H1 (cell line): ENCODE data around the gene TRIAP1. TPM values are rescaled to one million over a fixed set of nuclear protein-coding genes. Genes with fewer than 3 reads are reported as not detected.

Experiments used
- ASH2L ChIP-seq: fragments of 200-600, 300-600 bp; sonication (generic); IDR thresholded peaks from one replicate; pipeline ENCODE4 v1.7.1; 2017; ENCODE audit warnings: low read length
- BCL11A ChIP-seq, 2 experiments: IDR thresholded peaks; one replicate each; pipeline ENCODE4 v1.6.1; 2011; ENCODE audit warnings: low read depth in 2 of 2, low read length in 2 of 2, mild to moderate bottlenecking in 2 of 2
- CBX8 ChIP-seq: fragments of 300-800, 300-1000 bp; sonication (generic); IDR thresholded peaks from 2 replicates; pipeline ENCODE4 v1.7.1; 2016; ENCODE audit warnings: low read depth, low read length, borderline replicate concordance
- CHD2 ChIP-seq: IDR thresholded peaks from 2 replicates; pipeline ENCODE4 v1.6.1; 2012; ENCODE audit warnings: low read length, improper control_type of control experiment
- CREB1 ChIP-seq: IDR thresholded peaks from 2 replicates; pipeline ENCODE4 v1.6.1; 2012; ENCODE audit warnings: inconsistent platforms
- CTCF ChIP-seq, 3 experiments: IDR thresholded peaks; 1 replicate in 2 of 3; 2 replicates in 1 of 3; pipeline versions ENCODE4 v1.5.1 to v1.6.1; 2011; ENCODE audit warnings: low read length in 3 of 3, mild to moderate bottlenecking in 3 of 3, inconsistent platforms in 2 of 3, low read depth in 1 of 3, moderate library complexity in 1 of 3; ENCODE audit not compliant: insufficient read depth in 1 of 3; ENCODE audit errors: control extremely low read depth in 1 of 3
- E2F6 ChIP-seq: IDR thresholded peaks from 2 replicates; pipeline ENCODE4 v1.6.1; 2012; ENCODE audit warnings: inconsistent platforms
- GTF2F1 ChIP-seq: IDR thresholded peaks from 2 replicates; pipeline ENCODE4 v1.6.1; 2012; ENCODE audit warnings: low read depth, low read length, improper control_type of control experiment, borderline replicate concordance
- HDAC2 ChIP-seq, 2 experiments: fragments of 300-600 bp in 1 of 2; sonication (generic) in 1 of 2; IDR thresholded peaks; 2 replicates each; pipeline ENCODE4 v1.6.1; 2011 to 2012; ENCODE audit warnings: low read depth in 2 of 2, low read length in 2 of 2, mild to moderate bottlenecking in 2 of 2, moderate library complexity in 2 of 2, borderline replicate concordance in 1 of 2, inconsistent platforms in 1 of 2
- HDAC6 ChIP-seq: IDR thresholded peaks from one replicate; pipeline ENCODE4 v1.7.1; 2012; ENCODE audit warnings: low read depth, mild to moderate bottlenecking, inconsistent platforms, low read length, moderate library complexity
- KDM4A ChIP-seq: IDR thresholded peaks from one replicate; pipeline ENCODE4 v1.7.1; 2012; ENCODE audit warnings: low read depth, mild to moderate bottlenecking, moderate library complexity, low read length, inconsistent platforms; ENCODE audit not compliant: severe bottlenecking
- NRF1 ChIP-seq: IDR thresholded peaks from 2 replicates; pipeline ENCODE4 v1.6.1; 2011; ENCODE audit warnings: mild to moderate bottlenecking, low read depth, low read length, improper control_type of control experiment
- PHF8 ChIP-seq: fragments of 200-600 bp; sonication (generic); conservative IDR thresholded peaks from 2 replicates; pipeline ENCODE4 v1.7.1; 2012; ENCODE audit warnings: low read depth, mild to moderate bottlenecking, inconsistent platforms, low read length, moderate library complexity
- POLR2A ChIP-seq, 2 experiments: IDR thresholded peaks; 1 replicate in 1 of 2; 2 replicates in 1 of 2; pipeline ENCODE4 v1.6.1; 2011; ENCODE audit warnings: low read depth in 2 of 2, low read length in 2 of 2, mild to moderate bottlenecking in 2 of 2; ENCODE audit errors: control extremely low read depth in 1 of 2
- POLR2AphosphoS5 ChIP-seq: IDR thresholded peaks from 2 replicates; pipeline ENCODE4 v1.6.1; 2011; ENCODE audit warnings: low read depth, low read length
- SP2 ChIP-seq: IDR thresholded peaks from 2 replicates; pipeline ENCODE4 v1.6.1; 2012; ENCODE audit warnings: mild to moderate bottlenecking, low read length, inconsistent platforms
- SRF ChIP-seq: IDR thresholded peaks from 2 replicates; pipeline ENCODE4 v1.6.1; 2011; ENCODE audit warnings: mild to moderate bottlenecking, low read depth, low read length, moderate library complexity
- TBP ChIP-seq: IDR thresholded peaks from 2 replicates; pipeline ENCODE4 v1.6.1; 2011; ENCODE audit warnings: low read depth, low read length, improper control_type of control experiment
- ZNF274 ChIP-seq: IDR thresholded peaks from 2 replicates; pipeline ENCODE4 v1.7.0; 2012; ENCODE audit warnings: low read length, borderline replicate concordance; ENCODE audit errors: extremely low read depth
- polyA plus RNA-seq, 7 experiments: library from polyadenylated mRNA; depleted of rRNA in 3 of 7; stranded (reverse) in 5 of 7; unstranded in 2 of 7; fragments of >200 nt in 5 of 7; fragments of 200-250 nt in 2 of 7; gene quantifications; 1 replicate in 5 of 7; 2 replicates in 1 of 7; 4 replicates in 1 of 7; pipeline versions ENCODE4 v1.2.1 to v1.2.3, GENCODE V29; 2011 to 2013; ENCODE audit warnings: missing spikeins in 2 of 7, mixed read lengths in 2 of 7
- total RNA-seq: library from RNA; stranded (reverse); fragmentation: NEBNext Ultra II Directional; extraction: Animal tissue kit (Norgen Biotek cat#: 25700); gene quantifications from 2 replicates; pipeline ENCODE4 v1.2.1, GENCODE V29; 2021

TRIAP1 gene
- total and polyA plus RNA-seq, 2 of the 8 experiments (the other 6 are each of a cell fraction or from before 2014, with no cell fraction given), result 42.0 to 63.4 TPM

- TF ChIP-seq CREB1 (peak; percentile 46; the same call in 1 of the 2 replicates), HDAC2 (IDR thresholded peaks at IDR 0.05; ENCODE audit: borderline replicate concordance in 1 of 2, low read depth in 2 of 2, low read length in 2 of 2) (peak; percentile 39 to 90; a peak in 2 of 4 replicates), PHF8 (0 out of 2 replicates have a peak, but pooled peaks have one; percentile 39), SRF (no peak), CTCF (IDR thresholded peaks at IDR 0.05; ENCODE audit: control extremely low read depth in 1 of 3, insufficient read depth in 1 of 3, low read depth in 1 of 3, low read length in 3 of 3) (no peak), BCL11A (IDR thresholded peaks at IDR 0.05; ENCODE audit: low read depth in 2 of 2, low read length in 2 of 2) (no peak), TBP (peak; percentile 91), NRF1 (no peak), ZNF274 (no peak), ASH2L (peak; percentile 83), E2F6 (peak; percentile 81), HDAC6 (no peak), POLR2A (IDR thresholded peaks at IDR 0.05; ENCODE audit: control extremely low read depth in 1 of 2, low read depth in 2 of 2, low read length in 2 of 2) (peak; percentile 51 to 80), CHD2 (no peak), POLR2AphosphoS5 (peak; percentile 32; the same call in 1 of the 2 replicates), KDM4A (no peak), CBX8 (no peak), GTF2F1 (0 out of 2 replicates have a peak, but pooled peaks have one; percentile 29), SP2 (no peak)
- TF ChIP-seq, all 59 proteins: peak for 25
These were observed 32.1 kb downstream of the TRIAP1 start (continued) for GRCh38 chr12:120413901-120414695.
